A549 (cell line): ENCODE measurements around the gene DIAPH1. TPM values are rescaled to one million over a fixed set of nuclear protein-coding genes. Genes with fewer than 3 reads are reported as not detected.

Experiments used
- ATAC-seq, 2 experiments: fragments of 200-7000 bp in 1 of 2; fragments of >200 bp in 1 of 2; cut with Nextera tagmentation in 1 of 2; cut with Tn5 transposase in 1 of 2; 3 replicates each; pipeline versions ENCODE4 v1.8.0 to v1.9.1; 2018 to 2020; ENCODE audit warnings: mild to moderate bottlenecking in 1 of 2, moderate library complexity in 1 of 2
- CTCF ChIA-PET: fragments of 300-600 bp; sonication (Branson Sonifier 250); formaldehyde crosslinking; extraction: SDS; loops from one replicate; lab custom pipeline; 2021; ENCODE audit warnings: antibody characterized with exemption, inconsistent platforms; lab: Yijun Ruan, JAX
- POLR2A ChIA-PET: fragments of 350-600 bp; formaldehyde crosslinking; extraction: SDS; loops from one replicate; lab custom pipeline; 2021; ENCODE audit warnings: antibody characterized with exemption, inconsistent platforms; lab: Yijun Ruan, JAX
- DNase-seq, 2 experiments: peaks; one replicate each; pipeline versions ENCODE4 v3.0.0 to v3.0.0-alpha.2; 2011 to 2016; ENCODE audit warnings: low read depth in 1 of 2, low spot score in 1 of 2
- FAIRE-seq: peaks from 2 replicates; lab custom pipeline; 2011; peaks lifted over from hg19 to GRCh38; lab: Jason Lieb, UNC
- H3K27ac ChIP-seq, 2 experiments: fragments of >200 bp; sonication (Bioruptor Twin); formaldehyde crosslinking; 3 replicates each; pipeline ENCODE4 v1.5.1; 2016 to 2017
- H3K4me1 ChIP-seq: fragments of >200 bp; sonication (Bioruptor Twin); formaldehyde crosslinking; 3 replicates; pipeline ENCODE4 v1.6.1; 2016
- H3K4me2 ChIP-seq: fragments of >200 bp; sonication (Bioruptor Twin); formaldehyde crosslinking; 3 replicates; pipeline ENCODE4 v1.6.1; 2016
- H3K4me3 ChIP-seq: fragments of >200 bp; sonication (Bioruptor Twin); formaldehyde crosslinking; 3 replicates; pipeline ENCODE4 v1.5.1; 2016
- H3K9me3 ChIP-seq: fragments of >200 bp; sonication (Bioruptor Twin); formaldehyde crosslinking; 3 replicates; pipeline ENCODE4 v1.6.1; 2016
- BCL3 ChIP-seq: fragments of >200 bp; sonication (Bioruptor Twin); formaldehyde crosslinking; IDR thresholded peaks from 3 replicates; pipeline ENCODE4 v1.6.1; 2016
- CBX2 ChIP-seq: fragments of 200-600 bp; sonication (generic); IDR thresholded peaks from 2 replicates; pipeline ENCODE4 v1.6.1; 2016; ENCODE audit warnings: low read depth, mild to moderate bottlenecking, borderline replicate concordance
- CEBPB ChIP-seq, 2 experiments: fragments of >200 bp in 1 of 2; sonication (Bioruptor Twin) in 1 of 2; formaldehyde crosslinking in 1 of 2; IDR thresholded peaks; 2 replicates each; pipeline ENCODE4 v1.6.1; 2012 to 2016
- CHD4 ChIP-seq: fragments of 200-600 bp; sonication (generic); IDR thresholded peaks from 2 replicates; pipeline ENCODE4 v1.6.1; 2016; ENCODE audit warnings: antibody characterized with exemption, mild to moderate bottlenecking, borderline replicate concordance
- CTCF ChIP-seq: fragments of >200 bp; sonication (Bioruptor Twin); formaldehyde crosslinking; IDR thresholded peaks from 3 replicates; pipeline ENCODE4 v1.5.1; 2016
- ESRRA ChIP-seq: fragments of 150-350 bp; IDR thresholded peaks from 2 replicates; pipeline ENCODE4 v1.6.1; 2014; ENCODE audit warnings: mild to moderate bottlenecking, low read length, borderline replicate concordance
- JUN ChIP-seq, 2 experiments: fragments of >200 bp; sonication (Bioruptor Twin); formaldehyde crosslinking; IDR thresholded peaks; 2 replicates in 1 of 2; 3 replicates in 1 of 2; pipeline ENCODE4 v1.6.1; 2016 to 2017
- MYC ChIP-seq: IDR thresholded peaks from 2 replicates; pipeline ENCODE4 v1.6.1; 2012; ENCODE audit warnings: mild to moderate bottlenecking, inconsistent platforms, low read length, improper control_type of control experiment, borderline replicate concordance
- NFE2L2 ChIP-seq: fragments of 150-350 bp; conservative IDR thresholded peaks from 2 replicates; pipeline ENCODE4 v1.6.1; 2014; ENCODE audit warnings: low read length
- POLR2AphosphoS2 ChIP-seq: conservative IDR thresholded peaks from 2 replicates; pipeline ENCODE4 v1.6.1; 2012; ENCODE audit warnings: low read length, improper control_type of control experiment, inconsistent platforms
- RAD21 ChIP-seq, 2 experiments: fragments of >200 bp in 1 of 2; sonication (Bioruptor Twin) in 1 of 2; formaldehyde crosslinking in 1 of 2; IDR thresholded peaks in 1 of 2; conservative IDR thresholded peaks in 1 of 2; 2 replicates in 1 of 2; 3 replicates in 1 of 2; pipeline ENCODE4 v1.6.1; 2012 to 2018; ENCODE audit warnings: inconsistent platforms in 1 of 2
- RFX5 ChIP-seq: fragments of 450-650 bp; IDR thresholded peaks from 2 replicates; pipeline ENCODE4 v1.7.1; 2014; ENCODE audit warnings: antibody characterized with exemption, mild to moderate bottlenecking, moderate library complexity
- SMC3 ChIP-seq: fragments of >200 bp; sonication (Bioruptor Twin); formaldehyde crosslinking; IDR thresholded peaks from 3 replicates; pipeline ENCODE4 v1.6.1; 2018; ENCODE audit warnings: inconsistent platforms
- TP53 ChIP-seq: fragments of 250-450 bp; sonication (Bioruptor Pico); IDR thresholded peaks from 2 replicates; pipeline ENCODE4 v1.5.0; 2021; ENCODE audit warnings: mild to moderate bottlenecking, moderate library complexity
- ZNF302 ChIP-seq: fragments of 250-450 bp; sonication (Bioruptor Pico); IDR thresholded peaks from 2 replicates; pipeline ENCODE4 v1.9.0; 2021; ENCODE audit warnings: inconsistent platforms, mild to moderate bottlenecking, moderate library complexity
- WGBS: methylation state at CpG from one replicate; pipeline ENCODE4 v1.1.6; 2017; ENCODE audit errors: missing lambda C conversion rate; 5-methylcytosine and 5-hydroxymethylcytosine counted together
- polyA plus RNA-seq, 4 experiments: library from polyadenylated mRNA; depleted of rRNA in 3 of 4; stranded (reverse); fragments of >200 nt; fragmentation: RNase III in 1 of 4; extraction: RNeasy Plus Mini Kit Qiagen cat#74134 plus additional on column Dnase treatment in 1 of 4; gene quantifications; 2 replicates in 3 of 4; 3 replicates in 1 of 4; pipeline ENCODE4 v1.2.3, GENCODE V29; 2011 to 2017
- TF ChIP-seq, protein P1 (sequence below): IDR thresholded peaks from 2 replicates; pipeline ENCODE4 v1.6.1; 2012
- TF ChIP-seq, protein P2 (sequence below): fragments of 450-650 bp; IDR thresholded peaks from 2 replicates; pipeline ENCODE4 v1.6.1; 2014; ENCODE audit warnings: antibody characterized with exemption
- TF ChIP-seq, protein P3 (sequence below): fragments of 200-600 bp; sonication (generic); IDR thresholded peaks from 2 replicates; pipeline ENCODE4 v1.6.1; 2016; ENCODE audit warnings: antibody characterized with exemption, mild to moderate bottlenecking, moderate library complexity

The DIAPH1 gene
- polyA plus RNA-seq, 2 of the 4 experiments (the other 2 are of a cell fraction) = 53.4 to 59.8 TPM

DNA sequence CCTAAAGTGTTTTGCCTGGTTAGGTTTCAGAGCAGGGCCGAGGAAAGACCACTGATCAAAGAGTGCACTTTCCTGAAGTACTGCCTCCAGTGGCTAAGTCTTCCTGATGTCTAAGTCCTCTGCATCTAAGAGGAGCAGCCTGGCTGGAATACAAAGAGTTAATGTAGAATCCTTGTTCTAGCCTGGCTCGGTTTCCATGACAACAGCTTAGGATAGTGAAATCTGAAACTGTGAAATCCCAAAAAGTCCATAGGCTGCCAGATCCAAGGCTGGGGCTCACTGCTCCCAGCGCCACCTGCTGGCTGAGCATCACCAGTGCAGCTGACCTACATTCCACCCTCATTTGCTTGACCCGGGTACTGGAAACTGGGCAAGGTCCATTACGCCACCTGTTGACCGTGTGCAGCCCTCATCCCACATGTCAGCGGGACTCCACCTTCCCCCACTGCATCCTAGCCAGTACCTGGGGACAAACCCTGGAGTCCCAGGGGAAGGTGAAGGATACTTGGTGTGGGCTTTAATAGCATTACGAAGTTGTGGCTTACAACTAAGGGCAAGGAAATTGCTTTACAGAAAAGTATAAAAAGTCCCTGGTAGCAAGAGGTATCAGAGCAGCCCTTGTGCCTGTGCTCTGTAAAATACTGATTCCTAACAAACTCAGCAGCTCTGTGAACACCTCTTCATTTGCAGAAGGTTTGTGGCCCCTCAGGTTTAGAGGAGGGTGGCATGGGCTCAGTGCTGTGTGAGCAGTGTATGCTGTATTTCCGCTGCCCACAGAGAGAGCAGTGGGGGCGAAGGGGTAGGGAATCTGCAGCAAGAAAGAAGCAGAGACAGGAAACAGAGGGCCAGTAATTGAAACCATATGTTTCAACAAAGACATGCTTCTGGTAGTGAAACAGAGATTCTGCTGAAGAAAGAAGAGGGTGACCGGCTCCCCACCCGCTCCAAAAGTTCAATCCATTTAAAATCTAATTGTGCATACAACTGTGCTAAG is 93.9 kb downstream of the DIAPH1 start:
- DNase-seq = peak; percentile 89 to 92
- Histone ChIP-seq H3K4me2 (no peak overlapping the region; the same call in 2 of the 3 replicates), H3K4me1 (peaks cover 36% of the 10 kb centered on the region), H3K27ac (no peak overlapping the region), H3K4me3 (no peak overlapping the region), H3K9me3 (no peaks in the 10 kb centered on the region)
- CTCF ChIA-PET = interaction anchor here (0.6 to 12.8 kb wide), 47 partner anchors 9 to 531 kb away, joined by 3 to 163 read pairs (median 4); partner anchors contain the start of genes DIAPH1, PCDHB11, PCDHGA1 and PCDHGA10
- POLR2A ChIA-PET = no interaction called here
- ATAC-seq = peak; percentile 92 to 95
- no peak for TF ChIP-seq ZNF302 (CRISPR knock-in tag)
- no peak for TF ChIP-seq JUN (IDR thresholded peaks at IDR 0.05)
- peak; percentile 71; the same call in 1 of the 2 replicates for TF ChIP-seq RFX5
- no peak for TF ChIP-seq TP53
- TF ChIP-seq CHD4 = no peak
- TF ChIP-seq, protein P1, sequence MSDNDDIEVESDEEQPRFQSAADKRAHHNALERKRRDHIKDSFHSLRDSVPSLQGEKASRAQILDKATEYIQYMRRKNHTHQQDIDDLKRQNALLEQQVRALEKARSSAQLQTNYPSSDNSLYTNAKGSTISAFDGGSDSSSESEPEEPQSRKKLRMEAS = peak; percentile 48; the same call in 1 of the 2 replicates
- TF ChIP-seq, protein P2, sequence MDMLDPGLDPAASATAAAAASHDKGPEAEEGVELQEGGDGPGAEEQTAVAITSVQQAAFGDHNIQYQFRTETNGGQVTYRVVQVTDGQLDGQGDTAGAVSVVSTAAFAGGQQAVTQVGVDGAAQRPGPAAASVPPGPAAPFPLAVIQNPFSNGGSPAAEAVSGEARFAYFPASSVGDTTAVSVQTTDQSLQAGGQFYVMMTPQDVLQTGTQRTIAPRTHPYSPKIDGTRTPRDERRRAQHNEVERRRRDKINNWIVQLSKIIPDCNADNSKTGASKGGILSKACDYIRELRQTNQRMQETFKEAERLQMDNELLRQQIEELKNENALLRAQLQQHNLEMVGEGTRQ = no peak
- no peak for TF ChIP-seq CBX2
- no peak for TF ChIP-seq POLR2AphosphoS2
- TF ChIP-seq RAD21 (conservative IDR thresholded peaks at IDR 0.05 in 1 of 2, IDR thresholded peaks at IDR 0.05 in 1 of 2) = peak; percentile 82 to 84
- TF ChIP-seq CTCF = peak; percentile 99
- no peak for TF ChIP-seq BCL3
- TF ChIP-seq ESRRA = peak; percentile 50; the same call in 1 of the 2 replicates
- TF ChIP-seq CEBPB (IDR thresholded peaks at IDR 0.05) = no peak
- peak; percentile 41; the same call in 1 of the 2 replicates for TF ChIP-seq MYC
- peak; percentile 98 for TF ChIP-seq SMC3
- no peak for TF ChIP-seq NFE2L2
- no peak for FAIRE-seq
- 44% methylated on average over 12 of the region's 12 CpGs for WGBS

- FAIRE-seq (no peak), DNase-seq (no peak), ATAC-seq (no peak)
- Histone ChIP-seq H3K4me1 (peaks cover 36% of the 10 kb centered on the region), H3K9me3 (no peaks in the 10 kb centered on the region), H3K4me3 (no peak overlapping the region), H3K4me2 (no peak overlapping the region), H3K27ac (no peak overlapping the region)
- POLR2A ChIA-PET = interaction anchor here (1.5 kb wide), 1 partner anchor 204 kb away, joined by 3 read pairs; the partner anchor contains the start of gene TAF7
- WGBS = 94% methylated on average over 8 of the region's 8 CpGs
- no peak for TF ChIP-seq TP53
- TF ChIP-seq, protein P3, sequence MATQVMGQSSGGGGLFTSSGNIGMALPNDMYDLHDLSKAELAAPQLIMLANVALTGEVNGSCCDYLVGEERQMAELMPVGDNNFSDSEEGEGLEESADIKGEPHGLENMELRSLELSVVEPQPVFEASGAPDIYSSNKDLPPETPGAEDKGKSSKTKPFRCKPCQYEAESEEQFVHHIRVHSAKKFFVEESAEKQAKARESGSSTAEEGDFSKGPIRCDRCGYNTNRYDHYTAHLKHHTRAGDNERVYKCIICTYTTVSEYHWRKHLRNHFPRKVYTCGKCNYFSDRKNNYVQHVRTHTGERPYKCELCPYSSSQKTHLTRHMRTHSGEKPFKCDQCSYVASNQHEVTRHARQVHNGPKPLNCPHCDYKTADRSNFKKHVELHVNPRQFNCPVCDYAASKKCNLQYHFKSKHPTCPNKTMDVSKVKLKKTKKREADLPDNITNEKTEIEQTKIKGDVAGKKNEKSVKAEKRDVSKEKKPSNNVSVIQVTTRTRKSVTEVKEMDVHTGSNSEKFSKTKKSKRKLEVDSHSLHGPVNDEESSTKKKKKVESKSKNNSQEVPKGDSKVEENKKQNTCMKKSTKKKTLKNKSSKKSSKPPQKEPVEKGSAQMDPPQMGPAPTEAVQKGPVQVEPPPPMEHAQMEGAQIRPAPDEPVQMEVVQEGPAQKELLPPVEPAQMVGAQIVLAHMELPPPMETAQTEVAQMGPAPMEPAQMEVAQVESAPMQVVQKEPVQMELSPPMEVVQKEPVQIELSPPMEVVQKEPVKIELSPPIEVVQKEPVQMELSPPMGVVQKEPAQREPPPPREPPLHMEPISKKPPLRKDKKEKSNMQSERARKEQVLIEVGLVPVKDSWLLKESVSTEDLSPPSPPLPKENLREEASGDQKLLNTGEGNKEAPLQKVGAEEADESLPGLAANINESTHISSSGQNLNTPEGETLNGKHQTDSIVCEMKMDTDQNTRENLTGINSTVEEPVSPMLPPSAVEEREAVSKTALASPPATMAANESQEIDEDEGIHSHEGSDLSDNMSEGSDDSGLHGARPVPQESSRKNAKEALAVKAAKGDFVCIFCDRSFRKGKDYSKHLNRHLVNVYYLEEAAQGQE = no peak
- CTCF ChIA-PET = interaction anchor here (0.5 to 12.8 kb wide), 47 partner anchors 10 to 972 kb away, joined by 3 to 163 read pairs (median 5); partner anchors contain the start of genes PCDHB11, PCDHB5, PCDHGA1 and PCDHGA10
Measured at GRCh38 chr5:141523991-141524390, 94.8 kb downstream of the DIAPH1 start.
